ENCODE results near the gene LRRC74A. TPM values are rescaled to one million over a fixed set of nuclear protein-coding genes. Genes with fewer than 3 reads are reported as not detected.

Gene LRRC74A
- total RNA-seq, 3 donors from 2014 or later (not counting 1 experiment from before 2014, with no cell fraction given), result not detected

DNA sequence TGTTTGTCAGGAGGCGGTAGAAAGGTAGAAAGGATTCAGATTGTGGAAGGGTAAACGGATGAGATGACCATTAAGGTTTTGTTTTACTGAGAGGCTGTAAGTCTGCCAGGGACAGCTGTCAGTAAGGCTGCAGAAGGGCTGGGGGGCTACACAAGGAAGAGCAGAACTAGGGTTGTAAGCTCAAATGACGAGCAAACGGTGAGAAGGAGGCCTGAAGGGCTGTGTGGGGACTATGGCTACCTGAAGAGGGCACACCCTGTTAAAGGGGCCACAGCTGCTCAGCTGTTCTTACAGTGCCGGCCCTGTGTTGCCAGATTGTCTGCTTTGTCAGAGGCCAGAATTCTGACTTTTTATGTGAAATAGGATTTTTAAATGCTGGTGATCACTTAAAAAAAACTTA is 45.8 kb upstream of the LRRC74A start:
- H3K27me3 ChIP-seq (ENCODE audit: control insufficient read depth, insufficient read depth, low read length), result no peaks in the 10 kb centered on the region
- H3K36me3 Mint-ChIP-seq, result no peaks in the 10 kb centered on the region
- H3K4me3 Mint-ChIP-seq, result no peak overlapping the region
- H3K27me3 Mint-ChIP-seq (ENCODE audit: low read depth in 2 of 2), result no peaks in the 10 kb centered on the region
- no peaks in the 10 kb centered on the region for H3K9me3 Mint-ChIP-seq
- H3K4me1 ChIP-seq (ENCODE audit: control insufficient read depth, insufficient read depth, low read length), result peaks cover 13% of the 10 kb centered on the region
- H3K4me3 ChIP-seq (ENCODE audit: low read length), result no peak overlapping the region
- intact Hi-C loops (cut with micrococcal nuclease), result no loop called here
- ATAC-seq (no peak), DNase-seq (no peak)
- no peaks in the 10 kb centered on the region for H3K9me3 ChIP-seq (ENCODE audit: control insufficient read depth, insufficient read depth, low read length)
- TF ChIP-seq, protein P1, sequence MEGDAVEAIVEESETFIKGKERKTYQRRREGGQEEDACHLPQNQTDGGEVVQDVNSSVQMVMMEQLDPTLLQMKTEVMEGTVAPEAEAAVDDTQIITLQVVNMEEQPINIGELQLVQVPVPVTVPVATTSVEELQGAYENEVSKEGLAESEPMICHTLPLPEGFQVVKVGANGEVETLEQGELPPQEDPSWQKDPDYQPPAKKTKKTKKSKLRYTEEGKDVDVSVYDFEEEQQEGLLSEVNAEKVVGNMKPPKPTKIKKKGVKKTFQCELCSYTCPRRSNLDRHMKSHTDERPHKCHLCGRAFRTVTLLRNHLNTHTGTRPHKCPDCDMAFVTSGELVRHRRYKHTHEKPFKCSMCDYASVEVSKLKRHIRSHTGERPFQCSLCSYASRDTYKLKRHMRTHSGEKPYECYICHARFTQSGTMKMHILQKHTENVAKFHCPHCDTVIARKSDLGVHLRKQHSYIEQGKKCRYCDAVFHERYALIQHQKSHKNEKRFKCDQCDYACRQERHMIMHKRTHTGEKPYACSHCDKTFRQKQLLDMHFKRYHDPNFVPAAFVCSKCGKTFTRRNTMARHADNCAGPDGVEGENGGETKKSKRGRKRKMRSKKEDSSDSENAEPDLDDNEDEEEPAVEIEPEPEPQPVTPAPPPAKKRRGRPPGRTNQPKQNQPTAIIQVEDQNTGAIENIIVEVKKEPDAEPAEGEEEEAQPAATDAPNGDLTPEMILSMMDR (IDR thresholded peaks at IDR 0.05), result no peak
- H3K4me1 Mint-ChIP-seq, result peaks cover 10 to 16% of the 10 kb centered on the region in 2 donors
- WGBS (ENCODE audit: insufficient coverage), result 92% methylated on average over 5 of the region's 5 CpGs
- H3K27ac ChIP-seq (ENCODE audit: low read length), result no peak overlapping the region
- peak overlapping the region in 1 of 2 donors; percentile 43 for H3K27ac Mint-ChIP-seq
- peaks cover 15% of the 10 kb centered on the region for H3K36me3 ChIP-seq (ENCODE audit: control insufficient read depth, insufficient read depth, low read length)

DNA sequence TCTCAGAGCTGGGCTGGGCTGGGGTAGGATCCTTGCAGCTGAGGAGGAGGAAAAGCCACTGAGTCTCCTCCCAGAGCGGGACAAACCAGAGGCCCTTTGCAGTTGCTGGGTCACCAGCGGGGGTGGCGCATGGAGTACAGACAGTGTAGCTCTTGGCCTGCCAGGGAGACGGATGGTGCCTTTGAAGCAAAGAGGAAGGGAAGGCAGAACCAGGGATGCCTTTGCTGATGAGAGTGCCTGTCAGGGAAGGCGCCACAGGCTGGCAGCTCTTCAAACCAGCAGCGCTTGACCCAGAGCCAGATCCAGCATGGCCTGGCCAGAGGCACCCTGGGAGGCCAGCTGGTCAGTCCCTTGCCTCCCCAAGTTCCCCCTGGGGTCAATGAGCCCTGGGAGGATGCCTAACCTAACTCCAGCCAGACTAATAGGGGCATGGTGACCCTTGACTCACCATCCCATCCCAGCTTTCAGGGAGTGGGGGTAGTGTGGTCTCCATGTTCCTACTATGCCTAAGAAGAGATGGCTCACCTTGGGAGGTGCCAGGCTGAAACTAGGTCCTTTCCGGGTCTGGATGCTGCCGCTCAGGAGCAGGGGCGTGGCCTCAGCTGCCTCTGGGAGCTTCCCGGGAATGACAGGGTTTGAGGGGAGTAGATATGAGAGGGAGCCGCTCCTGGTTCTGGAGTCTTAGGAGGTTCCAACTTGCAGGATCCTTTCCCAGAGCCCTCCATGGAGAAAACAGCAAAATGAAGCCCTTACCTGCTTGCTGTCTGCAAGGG is 45.1 kb upstream of the LRRC74A start:
- H3K36me3 Mint-ChIP-seq, result no peaks in the 10 kb centered on the region
- H3K27ac Mint-ChIP-seq, result peak overlapping the region in 1 of 2 donors; percentile 43
- H3K4me1 Mint-ChIP-seq, result peaks cover 10 to 16% of the 10 kb centered on the region in 2 donors
- WGBS (ENCODE audit: insufficient coverage), result 96% methylated on average over 11 of the region's 11 CpGs
- Histone ChIP-seq H3K4me3 (ENCODE audit: low read length) (no peak overlapping the region), H3K27me3 (ENCODE audit: control insufficient read depth, insufficient read depth, low read length) (no peaks in the 10 kb centered on the region), H3K27ac (ENCODE audit: low read length) (no peak overlapping the region), H3K4me1 (ENCODE audit: control insufficient read depth, insufficient read depth, low read length) (peaks cover 13% of the 10 kb centered on the region), H3K9me3 (ENCODE audit: control insufficient read depth, insufficient read depth, low read length) (no peaks in the 10 kb centered on the region), H3K36me3 (ENCODE audit: control insufficient read depth, insufficient read depth, low read length) (peaks cover 18% of the 10 kb centered on the region)
- TF ChIP-seq, protein P1 (IDR thresholded peaks at IDR 0.05), result no peak
- no peak for DNase-seq
- ATAC-seq, result no peak
- no peaks in the 10 kb centered on the region for H3K27me3 Mint-ChIP-seq (ENCODE audit: low read depth in 2 of 2)
- intact Hi-C loops (cut with micrococcal nuclease), result no loop called here
- H3K9me3 Mint-ChIP-seq, result no peaks in the 10 kb centered on the region
- H3K4me3 Mint-ChIP-seq, result no peak overlapping the region

DNA sequence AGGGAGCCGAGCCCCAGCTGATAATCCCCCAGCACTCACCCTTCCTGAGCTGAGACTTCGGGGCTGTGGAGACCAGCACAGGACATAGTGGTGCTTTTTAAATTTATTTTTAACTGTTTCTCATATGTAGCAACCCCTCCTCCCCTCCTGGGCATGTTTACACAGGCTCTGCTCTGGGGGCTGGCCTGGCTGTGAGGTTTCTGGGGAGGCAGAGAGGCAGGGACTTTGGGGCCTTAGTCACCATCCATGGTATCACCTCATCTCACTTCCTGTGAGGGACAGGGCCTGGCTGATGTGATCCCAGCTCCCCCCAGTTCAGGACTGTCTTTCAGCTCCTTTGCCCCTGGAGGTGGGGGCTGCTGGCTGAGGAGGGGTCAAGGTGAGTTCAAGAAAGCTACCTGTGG is 44.6 kb upstream of the LRRC74A start:
- H3K27ac Mint-ChIP-seq, result no peak overlapping the region
- no peaks in the 10 kb centered on the region for H3K36me3 Mint-ChIP-seq
- H3K4me3 Mint-ChIP-seq, result no peak overlapping the region
- TF ChIP-seq, protein P1 (IDR thresholded peaks at IDR 0.05), result no peak
- peaks cover 22% of the 10 kb centered on the region for H3K36me3 ChIP-seq (ENCODE audit: control insufficient read depth, insufficient read depth, low read length)
- no peak overlapping the region for H3K27ac ChIP-seq (ENCODE audit: low read length)
- peaks cover 10 to 16% of the 10 kb centered on the region in 2 donors for H3K4me1 Mint-ChIP-seq
- WGBS (ENCODE audit: insufficient coverage), result 100% methylated on average over 1 of the region's 2 CpGs
- H3K9me3 ChIP-seq (ENCODE audit: control insufficient read depth, insufficient read depth, low read length), result no peaks in the 10 kb centered on the region
- peaks cover 12% of the 10 kb centered on the region for H3K4me1 ChIP-seq (ENCODE audit: control insufficient read depth, insufficient read depth, low read length)
- no peaks in the 10 kb centered on the region for H3K9me3 Mint-ChIP-seq
- H3K27me3 ChIP-seq (ENCODE audit: control insufficient read depth, insufficient read depth, low read length), result no peaks in the 10 kb centered on the region
- H3K4me3 ChIP-seq (ENCODE audit: low read length), result no peak overlapping the region
- intact Hi-C loops (cut with micrococcal nuclease), result no loop called here
- H3K27me3 Mint-ChIP-seq (ENCODE audit: low read depth in 2 of 2), result no peaks in the 10 kb centered on the region
- ATAC-seq, result no peak
- no peak for DNase-seq
